Measurements from ENCODE around the gene HERC2. TPM values are rescaled to one million over a fixed set of nuclear protein-coding genes. Genes with fewer than 3 reads are reported as not detected.
"Not testable (repeated sequence)": the region's sequence is repeated elsewhere in the genome, so short reads cannot be mapped to it uniquely, and the experiment has no call there.

HERC2 gene
- total RNA-seq, 1 experiment from 2014 or later, result 69.2 TPM

GRCh38 chr15:28151864-28152537, 170.0 kb downstream of the HERC2 start:
- H3T11ph ChIP-seq (ENCODE audit: low read length); H2AK5ac ChIP-seq (ENCODE audit: insufficient read length, low read length); H3K27me3 ChIP-seq (ENCODE audit: insufficient read depth, low read length); H2BK120ac ChIP-seq (ENCODE audit: low read depth, low read length, poor library complexity, severe bottlenecking); H3K4ac ChIP-seq (ENCODE audit: low read depth, low read length); H3K56ac ChIP-seq (ENCODE audit: insufficient read length, low read depth, low read length); H2BK15ac ChIP-seq (ENCODE audit: low read depth, low read length); H3K18ac ChIP-seq (ENCODE audit: insufficient read length, low read depth, low read length); H3K23ac ChIP-seq (ENCODE audit: insufficient read length, low read depth, low read length); H4K8ac ChIP-seq (replicated peaks; ENCODE audit: insufficient read length, low read depth, low read length); H3K9me3 Mint-ChIP-seq; H2BK12ac ChIP-seq (ENCODE audit: insufficient read length, low read depth, low read length); H2AFZ ChIP-seq (ENCODE audit: low read length); H3K4me2 ChIP-seq (ENCODE audit: insufficient read depth, insufficient read length, low read length); H3K23me2 ChIP-seq (ENCODE audit: insufficient read length, low read depth, low read length, poor library complexity, severe bottlenecking); H3K4me3 Mint-ChIP-seq; H4K91ac ChIP-seq (ENCODE audit: insufficient read length, low read depth, low read length); H3K27ac Mint-ChIP-seq; H3K79me1 ChIP-seq (ENCODE audit: insufficient read depth, low read depth, low read length, poor library complexity, severe bottlenecking); H3K9me3 ChIP-seq (ENCODE audit: control insufficient read depth, low read depth, low read length); H3K14ac ChIP-seq (ENCODE audit: insufficient read depth, low read length); H3K4me1 Mint-ChIP-seq; H3K79me2 ChIP-seq (ENCODE audit: insufficient read depth, low read length); H2BK20ac ChIP-seq (ENCODE audit: low read depth, low read length, poor library complexity, severe bottlenecking); H3K9ac ChIP-seq (ENCODE audit: extremely low read depth, insufficient read length, low read length); H2BK5ac ChIP-seq (ENCODE audit: insufficient read length, low read length); H3K27ac ChIP-seq (ENCODE audit: insufficient read length, low read depth, low read length); H4K20me1 ChIP-seq (ENCODE audit: control insufficient read depth, insufficient read depth, insufficient read length); H4K5ac ChIP-seq (ENCODE audit: insufficient read length, low read depth, low read length); H3K27me3 Mint-ChIP-seq (ENCODE audit: low read depth); H3K4me1 ChIP-seq (ENCODE audit: insufficient read depth, low read length); DNase-seq: not testable (repeated sequence)
- peaks cover 41 to 44% (median 42%) of the 10 kb centered on the region in 3 experiments for H3K36me3 Mint-ChIP-seq (ENCODE audit: insufficient read depth in 1 of 3, low read depth in 3 of 3)
- WGBS (ENCODE audit: extremely low coverage, insufficient read length, low lambda C conversion rate), result no CpG with 5 or more reads among the region's 9 CpGs

Measured in H9 (cell line).